A673 (cell line): Measurements from ENCODE around the gene ADGRE2.

Experiments used
- CTCF ChIP-seq: fragments of 300-800, 200-600 bp; sonication (generic); conservative IDR thresholded peaks from 2 replicates; pipeline ENCODE4 v1.5.1; 2017; ENCODE audit warnings: low read depth, mild to moderate bottlenecking, antibody characterized with exemption, low read length, moderate library complexity, mixed read lengths
- EZH2 ChIP-seq: fragments of 200-600 bp; sonication (generic); IDR thresholded peaks from 2 replicates; pipeline ENCODE4 v1.6.1; 2017; ENCODE audit warnings: borderline replicate concordance, low read depth, mild to moderate bottlenecking, mixed read lengths, antibody characterized with exemption, low read length; ENCODE audit not compliant: poor library complexity, severe bottlenecking

DNA sequence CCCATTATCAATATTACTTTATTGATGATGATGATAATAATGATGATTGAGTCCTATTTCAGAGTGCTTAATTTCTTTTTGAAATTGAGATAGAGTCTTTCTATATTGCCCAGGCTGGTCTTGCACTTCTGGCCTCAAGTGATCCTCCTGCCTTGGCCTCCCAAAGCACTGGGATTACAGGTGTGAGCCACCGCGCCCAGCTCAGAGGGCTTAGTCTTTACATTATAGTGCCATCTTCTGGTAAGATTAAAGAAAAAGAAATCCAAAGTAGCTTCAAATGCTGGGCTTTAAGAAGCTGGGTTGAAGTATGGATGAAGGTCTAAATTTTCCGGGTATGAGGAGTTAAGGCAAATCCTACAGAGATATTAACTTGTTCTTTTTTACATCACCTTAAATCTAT lies 91.9 kb downstream of the ADGRE2 start:
- TF ChIP-seq CTCF, result peak; percentile 61
- no peak for TF ChIP-seq EZH2
